SIG-M5 treated with dmso at 0.1 percent for 504 hours (cell line): ENCODE results near the gene RND2.

Experiments used
- DNase-seq: peaks from one replicate; lab custom pipeline; 2025; ENCODE audit not compliant: unreplicated experiment; lab: John Stamatoyannopoulos, UW

The RND2 gene

DNA sequence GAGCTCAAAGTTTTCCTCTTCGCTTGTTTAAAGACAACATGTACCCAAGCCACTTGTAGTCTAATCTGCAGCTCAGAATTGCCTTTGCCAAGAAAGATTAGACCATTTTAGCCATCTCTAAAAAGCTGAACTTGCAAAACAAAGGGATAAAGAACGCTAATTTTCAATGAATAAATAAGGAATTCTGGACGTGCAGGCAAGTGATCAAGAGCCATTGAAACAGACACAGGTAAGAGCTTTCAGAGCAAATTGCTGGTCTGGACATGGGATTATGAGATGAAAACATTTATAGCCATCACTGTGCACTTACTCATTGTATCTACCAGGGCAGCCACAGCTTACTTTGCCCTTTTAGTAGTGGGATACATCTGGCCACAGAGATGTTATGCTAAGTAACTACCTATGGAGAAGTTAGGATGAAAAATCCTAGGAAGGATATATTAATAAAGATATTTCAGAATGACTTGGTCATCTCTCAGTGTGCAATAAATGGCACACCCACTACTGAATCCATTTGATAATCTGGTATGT, 44.4 kb downstream of the RND2 start:
- no peak for DNase-seq

DNA sequence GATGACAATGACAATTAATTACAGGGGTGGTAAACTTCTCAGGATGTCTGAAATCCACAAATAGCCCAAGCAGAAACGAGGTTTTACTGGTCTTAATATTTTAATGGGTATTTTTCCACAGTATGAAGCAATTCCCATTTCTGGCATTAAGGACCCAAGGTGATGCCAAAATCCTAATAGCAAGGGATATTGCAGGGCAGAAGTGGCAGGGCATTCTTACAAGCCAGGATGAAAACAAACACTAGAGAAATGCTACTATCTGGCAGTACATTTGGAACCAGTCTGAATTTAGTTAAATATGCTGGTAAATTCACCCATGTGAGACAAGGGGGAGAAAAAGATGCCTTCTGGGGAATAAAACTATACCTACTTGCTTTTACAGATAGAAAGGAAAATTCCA, 45.2 kb downstream of the RND2 start:
- DNase-seq, result no peak

DNA sequence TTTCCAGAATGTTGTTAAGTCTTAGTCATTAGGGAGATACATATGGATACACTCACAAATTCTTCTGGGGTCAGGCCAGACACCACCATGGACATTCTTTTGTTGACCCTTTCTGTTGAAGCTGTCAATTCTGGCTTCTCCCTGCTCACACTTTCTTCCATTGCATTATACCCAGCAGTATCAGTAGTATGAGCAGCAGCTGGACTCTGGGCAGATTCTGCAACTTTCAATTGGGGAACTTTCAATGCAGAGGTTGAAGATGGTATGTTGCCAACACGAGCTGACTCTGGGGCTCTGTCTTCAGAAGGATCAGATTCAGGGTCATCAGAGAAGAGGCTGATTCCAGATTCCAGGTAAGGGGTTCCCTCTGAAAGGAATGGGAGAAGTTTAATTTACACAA, 45.8 kb downstream of the RND2 start:
- no peak for DNase-seq

DNA sequence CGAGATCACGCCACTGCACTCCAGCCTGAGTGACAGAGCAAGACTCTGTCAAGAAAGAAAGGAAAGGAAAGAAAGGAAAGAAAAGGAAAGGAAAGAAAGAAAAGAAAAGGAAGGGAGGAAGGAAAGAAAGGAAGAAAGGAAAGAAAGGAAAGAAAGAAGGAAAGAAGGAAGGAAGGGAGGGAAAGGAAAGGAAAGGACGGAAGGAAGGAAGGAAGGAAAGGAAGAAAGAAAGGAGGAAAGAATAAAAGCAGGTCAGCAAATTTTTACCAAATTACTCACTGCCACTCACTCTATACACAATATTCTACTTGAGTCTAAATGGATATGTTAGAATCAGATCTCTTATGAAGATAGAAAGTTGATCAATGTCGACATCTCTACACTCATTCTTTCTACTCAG, 49.8 kb downstream of the RND2 start:
- DNase-seq, result no peak

DNA sequence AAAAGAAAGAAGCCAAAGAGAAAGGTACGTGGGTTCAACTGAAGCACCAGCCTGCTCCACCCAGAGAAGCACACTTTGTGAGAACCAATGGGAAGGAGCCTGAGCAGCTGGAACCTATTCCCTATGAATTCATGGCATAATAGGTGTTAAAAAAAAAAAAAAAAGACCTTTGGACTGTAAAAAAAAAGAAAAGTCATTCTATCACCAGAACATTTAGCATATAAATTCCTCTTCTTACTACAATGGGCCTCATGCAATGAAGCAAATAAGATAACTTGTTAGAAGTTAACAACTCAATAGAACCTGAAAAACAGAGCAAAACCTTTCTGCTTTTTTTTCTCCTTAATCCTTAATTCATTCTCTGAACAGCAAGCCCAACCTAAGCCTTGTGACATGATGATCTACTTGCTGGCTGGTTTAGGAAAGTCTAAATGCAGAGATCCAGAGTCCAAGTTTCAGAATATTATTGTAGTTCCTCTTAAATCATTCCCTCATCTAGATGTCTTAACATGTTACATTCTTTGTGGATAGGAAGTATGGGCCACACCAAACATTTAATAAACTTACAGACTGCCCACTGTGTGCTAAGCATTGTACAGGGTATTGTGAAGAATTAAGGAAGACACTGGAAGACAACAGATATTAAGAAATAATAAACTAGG, 54.7 kb downstream of the RND2 start:
- no peak for DNase-seq
